H1 (cell line): Measurements from ENCODE around the gene PTH1R. TPM values are rescaled to one million over a fixed set of nuclear protein-coding genes. Genes with fewer than 3 reads are reported as not detected.

ENCODE experiments used
- BRCA1 ChIP-seq: IDR thresholded peaks from 2 replicates; pipeline ENCODE4 v1.6.1; 2012; ENCODE audit warnings: low read depth, low read length, improper control_type of control experiment
- EGR1 ChIP-seq: IDR thresholded peaks from 2 replicates; pipeline ENCODE4 v1.6.1; 2011; ENCODE audit warnings: low read depth, low read length, borderline replicate concordance
- HDAC2 ChIP-seq, 2 experiments: fragments of 300-600 bp in 1 of 2; sonication (generic) in 1 of 2; IDR thresholded peaks; 2 replicates each; pipeline ENCODE4 v1.6.1; 2011 to 2012; ENCODE audit warnings: low read depth in 2 of 2, low read length in 2 of 2, mild to moderate bottlenecking in 2 of 2, moderate library complexity in 2 of 2, borderline replicate concordance in 1 of 2, inconsistent platforms in 1 of 2
- KDM5A ChIP-seq: fragments of 200-600 bp; IDR thresholded peaks from 2 replicates; pipeline ENCODE4 v1.7.1; 2012; ENCODE audit warnings: mild to moderate bottlenecking, low read length, inconsistent platforms, mixed read lengths
- SAP30 ChIP-seq: fragments of 300-600 bp; sonication (generic); IDR thresholded peaks from 2 replicates; pipeline ENCODE4 v1.7.1; 2012; ENCODE audit warnings: low read length, moderate library complexity, mild to moderate bottlenecking, inconsistent platforms; ENCODE audit not compliant: insufficient read depth, insufficient replicate concordance
- TAF1 ChIP-seq: IDR thresholded peaks from 2 replicates; pipeline ENCODE4 v1.6.1; 2011; ENCODE audit warnings: mild to moderate bottlenecking, low read depth, low read length
- polyA plus RNA-seq, 7 experiments: library from polyadenylated mRNA; depleted of rRNA in 3 of 7; stranded (reverse) in 5 of 7; unstranded in 2 of 7; fragments of >200 nt in 5 of 7; fragments of 200-250 nt in 2 of 7; gene quantifications; 1 replicate in 5 of 7; 2 replicates in 1 of 7; 4 replicates in 1 of 7; pipeline versions ENCODE4 v1.2.1 to v1.2.3, GENCODE V29; 2011 to 2013; ENCODE audit warnings: missing spikeins in 2 of 7, mixed read lengths in 2 of 7
- total RNA-seq: library from RNA; stranded (reverse); fragmentation: NEBNext Ultra II Directional; extraction: Animal tissue kit (Norgen Biotek cat#: 25700); gene quantifications from 2 replicates; pipeline ENCODE4 v1.2.1, GENCODE V29; 2021

PTH1R gene
- total and polyA plus RNA-seq, 2 of the 8 experiments (the other 6 are each of a cell fraction or from before 2014, with no cell fraction given), result 0.57 to 1.5 TPM

GRCh38 chr3:46915297-46915822 is 37.8 kb downstream of the PTH1R start (continued):
- no peak for TF ChIP-seq TAF1
- no peak for TF ChIP-seq HDAC2 (IDR thresholded peaks at IDR 0.05; ENCODE audit: borderline replicate concordance in 1 of 2, low read depth in 2 of 2, low read length in 2 of 2)
- no peak for TF ChIP-seq KDM5A
- no peak for TF ChIP-seq BRCA1
- no peak for TF ChIP-seq SAP30
- no peak for TF ChIP-seq EGR1
